ENCODE results near the gene PLS1.
"Not testable (repeated sequence)": the region's sequence is repeated elsewhere in the genome, so short reads cannot be mapped to it uniquely, and the experiment has no call there.

The PLS1 gene

GRCh38 chr3:142705198-142705597 lies 109.0 kb downstream of the PLS1 start:
- Histone ChIP-seq H3K27me3 (ENCODE audit: insufficient read depth, poor library complexity, severe bottlenecking) (no peaks in the 10 kb centered on the region), H3K4me3 (replicated peaks; ENCODE audit: insufficient read depth, low read length) (no peak overlapping the region), H3K27ac (replicated peaks) (no peak overlapping the region)
- no peak for DNase-seq (ENCODE audit: low read depth in 1 of 2, low spot score in 1 of 2)
- TF ChIP-seq POLR2AphosphoS5 (IDR thresholded peaks at IDR 0.05; ENCODE audit: low read depth) (no peak), GABPA (IDR thresholded peaks at IDR 0.05; ENCODE audit: low read depth) (no peak), REST (IDR thresholded peaks at IDR 0.05; ENCODE audit: insufficient replicate concordance, low read depth) (no peak), SPI1 (IDR thresholded peaks at IDR 0.05; ENCODE audit: borderline replicate concordance, low read depth) (no peak), CTCF (IDR thresholded peaks at IDR 0.05; ENCODE audit: insufficient read depth, low read length) (no peak)

GRCh38 chr3:142706321-142707127 lies 110.3 kb downstream of the PLS1 start:
- Histone ChIP-seq H3K27me3 (ENCODE audit: insufficient read depth, poor library complexity, severe bottlenecking) (no peaks in the 10 kb centered on the region), H3K4me3 (replicated peaks; ENCODE audit: insufficient read depth, low read length) (no peak overlapping the region), H3K27ac (replicated peaks) (no peak overlapping the region)
- no peak for DNase-seq (ENCODE audit: low read depth in 1 of 2, low spot score in 1 of 2)
- TF ChIP-seq POLR2AphosphoS5 (IDR thresholded peaks at IDR 0.05; ENCODE audit: low read depth) (no peak), CTCF (IDR thresholded peaks at IDR 0.05; ENCODE audit: insufficient read depth, low read length) (no peak), SPI1 (IDR thresholded peaks at IDR 0.05; ENCODE audit: borderline replicate concordance, low read depth) (no peak), GABPA (IDR thresholded peaks at IDR 0.05; ENCODE audit: low read depth) (no peak), REST (IDR thresholded peaks at IDR 0.05; ENCODE audit: insufficient replicate concordance, low read depth) (no peak)

- Histone ChIP-seq H3K27ac (replicated peaks) (no peak overlapping the region), H3K4me3 (replicated peaks; ENCODE audit: insufficient read depth, low read length) (no peak overlapping the region), H3K27me3 (ENCODE audit: insufficient read depth, poor library complexity, severe bottlenecking) (no peaks in the 10 kb centered on the region)
- DNase-seq (ENCODE audit: low read depth in 1 of 2, low spot score in 1 of 2) = no peak
- TF ChIP-seq REST (IDR thresholded peaks at IDR 0.05; ENCODE audit: insufficient replicate concordance, low read depth) (no peak), CTCF (IDR thresholded peaks at IDR 0.05; ENCODE audit: insufficient read depth, low read length) (no peak), POLR2AphosphoS5 (IDR thresholded peaks at IDR 0.05; ENCODE audit: low read depth) (no peak), GABPA (IDR thresholded peaks at IDR 0.05; ENCODE audit: low read depth) (no peak), SPI1 (IDR thresholded peaks at IDR 0.05; ENCODE audit: borderline replicate concordance, low read depth) (no peak)
Measured at GRCh38 chr3:142709207-142709606, 113.0 kb downstream of the PLS1 start.

GRCh38 chr3:142714882-142715281 lies 118.7 kb downstream of the PLS1 start:
- not testable (repeated sequence) for DNase-seq (ENCODE audit: low read depth in 1 of 2, low spot score in 1 of 2); H3K27ac ChIP-seq (replicated peaks); H3K27me3 ChIP-seq (ENCODE audit: insufficient read depth, poor library complexity, severe bottlenecking); H3K4me3 ChIP-seq (replicated peaks; ENCODE audit: insufficient read depth, low read length)

Measured in HL-60 (cell line).